Brain microvascular endothelial cell (primary cell): ENCODE results near the gene EDDM3A.

Experiments used
- DNase-seq: peaks from one replicate; pipeline ENCODE4 v3.0.0-alpha.2; 2020
- H3K27ac ChIP-seq: fragments of 250-450 bp; sonication (Bioruptor Pico); 2 replicates; pipeline ENCODE4 v1.5.1; 2020; ENCODE audit warnings: mild to moderate bottlenecking, moderate library complexity
- H3K27me3 ChIP-seq: fragments of 250-450 bp; sonication (Bioruptor Pico); replicated peaks from 2 replicates; pipeline ENCODE4 v1.5.1; 2020; ENCODE audit warnings: mild to moderate bottlenecking
- H3K36me3 ChIP-seq: fragments of 250-450 bp; sonication (Bioruptor Pico); replicated peaks from 2 replicates; pipeline ENCODE4 v1.5.1; 2020; ENCODE audit warnings: mild to moderate bottlenecking
- H3K4me3 ChIP-seq: 2 replicates; pipeline ENCODE4 v1.5.1; 2011; ENCODE audit warnings: low read depth, mild to moderate bottlenecking, control low read depth, low read length, moderate library complexity
- in situ Hi-C: cut with HindIII; loops from 2 replicates; pipeline ENCODE4 v1.10.0; 2017; ENCODE audit warnings: low sequenced_read_pairs, low pct_ligation_motif_present
- TF ChIP-seq, protein P1 (sequence below): IDR thresholded peaks from 2 replicates; pipeline ENCODE4 v1.5.1; 2011; ENCODE audit warnings: low read depth, mild to moderate bottlenecking, moderate library complexity, low read length, control low read depth, inconsistent platforms; ENCODE audit errors: missing control alignments

EDDM3A gene

GRCh38 chr14:20726531-20726930, 19.2 kb upstream of the EDDM3A start:
- in situ Hi-C loops: no loop called here
- TF ChIP-seq, protein P1, sequence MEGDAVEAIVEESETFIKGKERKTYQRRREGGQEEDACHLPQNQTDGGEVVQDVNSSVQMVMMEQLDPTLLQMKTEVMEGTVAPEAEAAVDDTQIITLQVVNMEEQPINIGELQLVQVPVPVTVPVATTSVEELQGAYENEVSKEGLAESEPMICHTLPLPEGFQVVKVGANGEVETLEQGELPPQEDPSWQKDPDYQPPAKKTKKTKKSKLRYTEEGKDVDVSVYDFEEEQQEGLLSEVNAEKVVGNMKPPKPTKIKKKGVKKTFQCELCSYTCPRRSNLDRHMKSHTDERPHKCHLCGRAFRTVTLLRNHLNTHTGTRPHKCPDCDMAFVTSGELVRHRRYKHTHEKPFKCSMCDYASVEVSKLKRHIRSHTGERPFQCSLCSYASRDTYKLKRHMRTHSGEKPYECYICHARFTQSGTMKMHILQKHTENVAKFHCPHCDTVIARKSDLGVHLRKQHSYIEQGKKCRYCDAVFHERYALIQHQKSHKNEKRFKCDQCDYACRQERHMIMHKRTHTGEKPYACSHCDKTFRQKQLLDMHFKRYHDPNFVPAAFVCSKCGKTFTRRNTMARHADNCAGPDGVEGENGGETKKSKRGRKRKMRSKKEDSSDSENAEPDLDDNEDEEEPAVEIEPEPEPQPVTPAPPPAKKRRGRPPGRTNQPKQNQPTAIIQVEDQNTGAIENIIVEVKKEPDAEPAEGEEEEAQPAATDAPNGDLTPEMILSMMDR: no peak

GRCh38 chr14:20730891-20731290, 14.8 kb upstream of the EDDM3A start:
- no peak for DNase-seq
- Histone ChIP-seq H3K36me3 (no peaks in the 10 kb centered on the region), H3K27me3 (no peaks in the 10 kb centered on the region), H3K27ac (no peak overlapping the region), H3K4me3 (no peak overlapping the region)
- in situ Hi-C loops: no loop called here
- TF ChIP-seq, protein P1: no peak

More at GRCh38 chr14:20726531-20726930, 19.2 kb upstream of the EDDM3A start:
- no peak overlapping the region for H3K27ac ChIP-seq
- no peak overlapping the region for H3K4me3 ChIP-seq
- no peaks in the 10 kb centered on the region for H3K36me3 ChIP-seq
- H3K27me3 ChIP-seq: peaks cover 10% of the 10 kb centered on the region
- DNase-seq: no peak

- TF ChIP-seq, protein P1: no peak
- Histone ChIP-seq H3K36me3 (no peaks in the 10 kb centered on the region), H3K27ac (no peak overlapping the region), H3K4me3 (no peak overlapping the region), H3K27me3 (no peaks in the 10 kb centered on the region)
- in situ Hi-C loops: no loop called here
- DNase-seq: no peak
These were observed 13.2 kb upstream of the EDDM3A start for GRCh38 chr14:20732477-20732876.

GRCh38 chr14:20732979-20733635, 12.6 kb upstream of the EDDM3A start:
- Histone ChIP-seq H3K27me3 (no peaks in the 10 kb centered on the region), H3K36me3 (no peaks in the 10 kb centered on the region), H3K4me3 (no peak overlapping the region), H3K27ac (no peak overlapping the region)
- in situ Hi-C loops: no loop called here
- DNase-seq: no peak
- TF ChIP-seq, protein P1: no peak

DNA sequence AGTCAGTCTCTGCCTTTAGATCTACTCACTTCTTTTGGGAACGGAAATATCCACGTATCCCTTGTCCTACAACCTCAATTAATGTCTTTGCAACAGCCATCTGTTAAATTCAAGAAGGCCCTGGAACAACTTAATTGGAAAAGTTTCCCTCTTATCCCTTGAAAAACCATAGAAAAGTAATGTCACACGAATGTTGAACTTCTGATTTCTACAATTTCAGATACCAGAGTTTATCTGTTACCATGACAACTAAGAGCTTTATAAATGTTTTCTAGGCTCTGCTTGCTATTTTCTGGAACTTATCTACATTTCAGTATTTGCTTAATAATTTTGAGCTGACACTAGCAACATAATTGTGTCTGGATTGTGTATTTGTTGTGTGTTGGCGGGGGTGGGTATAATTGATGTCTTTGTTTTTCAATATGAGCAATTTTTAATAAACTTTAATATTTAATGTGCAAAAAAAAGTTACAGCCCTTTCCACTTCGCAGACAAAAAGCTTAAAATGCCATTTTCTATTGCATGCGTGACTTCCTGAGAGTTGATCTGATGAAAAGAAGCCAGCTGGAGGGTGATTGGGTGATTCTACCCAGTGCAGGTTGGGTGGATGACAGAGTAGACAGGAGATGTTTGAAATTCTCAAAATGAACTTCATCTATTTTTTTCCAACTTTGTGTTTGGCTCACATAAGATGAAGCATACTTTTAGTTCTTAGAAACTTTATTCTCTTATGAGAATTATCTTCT, 11.8 kb upstream of the EDDM3A start:
- Histone ChIP-seq H3K27ac (no peak overlapping the region), H3K4me3 (no peak overlapping the region), H3K27me3 (no peaks in the 10 kb centered on the region), H3K36me3 (no peaks in the 10 kb centered on the region)
- TF ChIP-seq, protein P1: no peak
- no peak for DNase-seq
- in situ Hi-C loops: no loop called here
